IPS-18c (cell line): ENCODE measurements around the gene PLXNA4.

Source experiments
- H3K4me3 ChIP-seq: 2 replicates; pipeline ENCODE4 v1.7.0; 2013; ENCODE audit warnings: low read depth, mild to moderate bottlenecking, low read length, moderate library complexity; ENCODE audit not compliant: insufficient read depth
- H3K9me3 ChIP-seq: one replicate; pipeline ENCODE4 v1.6.1; 2013; ENCODE audit warnings: mild to moderate bottlenecking, low read length, moderate library complexity; ENCODE audit not compliant: control insufficient read depth, insufficient read depth

The PLXNA4 gene

DNA sequence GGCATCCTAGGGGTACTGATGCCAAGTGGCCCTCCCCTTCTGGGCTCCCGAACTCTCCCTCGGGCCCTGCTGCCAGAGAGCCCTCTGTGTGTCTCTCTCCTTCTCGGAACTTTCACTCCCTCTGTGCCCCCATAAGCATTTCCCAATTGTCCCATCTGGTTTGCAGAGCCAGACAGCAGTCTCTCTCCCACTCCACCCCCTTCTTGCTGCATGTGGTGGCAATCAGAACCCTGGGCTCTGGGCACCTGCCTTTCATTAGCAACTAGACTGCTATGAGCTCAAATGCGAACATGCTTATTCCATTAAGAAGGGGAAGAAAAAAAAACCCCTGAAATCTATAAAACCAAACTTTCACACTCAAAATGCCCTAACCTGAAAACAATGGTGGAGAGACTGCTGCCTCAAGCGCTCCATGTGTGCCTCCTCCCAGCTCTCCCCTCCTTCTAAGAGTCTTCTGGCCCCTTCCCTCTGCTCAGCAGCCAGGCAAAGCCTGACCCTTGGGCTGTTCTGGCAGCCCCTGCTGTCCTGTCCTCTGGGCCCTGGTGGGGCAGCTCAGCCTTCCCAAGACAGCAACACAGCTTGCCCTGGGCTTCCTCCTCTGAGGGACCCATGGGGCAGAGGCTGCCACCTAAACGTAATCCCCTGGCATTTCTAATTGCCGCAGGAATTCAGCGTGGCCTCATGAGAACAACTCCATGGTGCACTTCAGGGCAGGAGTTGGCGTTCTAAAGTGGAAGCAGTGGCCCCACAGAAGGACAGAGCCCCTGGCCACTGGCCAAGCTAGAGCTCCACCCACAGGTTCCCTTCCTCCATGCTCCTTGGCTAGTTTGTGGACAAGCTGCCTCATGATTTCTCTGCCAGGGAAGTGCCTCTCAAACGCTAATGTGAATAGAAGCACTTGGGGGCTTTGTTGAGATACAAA, 415.4 kb downstream of the PLXNA4 start:
- no peak overlapping the region for H3K4me3 ChIP-seq
- H3K9me3 ChIP-seq, result no peaks in the 10 kb centered on the region

DNA sequence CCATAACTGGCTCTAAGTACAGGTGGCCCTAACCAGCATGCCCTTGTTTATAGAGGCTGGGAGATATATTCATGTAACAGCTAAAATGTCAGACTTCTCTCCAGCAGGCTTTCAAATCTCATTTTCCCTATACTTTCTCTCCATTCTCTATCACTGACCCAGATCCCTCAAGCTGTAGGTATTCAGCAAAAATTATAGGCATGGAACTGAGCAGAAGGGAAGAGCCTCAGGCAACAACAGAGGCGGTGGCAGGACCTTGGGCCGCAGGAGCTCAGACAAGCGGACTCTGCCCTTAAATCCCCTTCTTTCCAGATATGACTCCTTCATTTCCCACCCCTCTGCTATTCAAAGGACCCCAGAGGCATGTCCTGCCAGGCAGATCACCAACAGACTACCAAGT, 417.4 kb downstream of the PLXNA4 start:
- no peaks in the 10 kb centered on the region for H3K9me3 ChIP-seq
- H3K4me3 ChIP-seq, result no peak overlapping the region

DNA sequence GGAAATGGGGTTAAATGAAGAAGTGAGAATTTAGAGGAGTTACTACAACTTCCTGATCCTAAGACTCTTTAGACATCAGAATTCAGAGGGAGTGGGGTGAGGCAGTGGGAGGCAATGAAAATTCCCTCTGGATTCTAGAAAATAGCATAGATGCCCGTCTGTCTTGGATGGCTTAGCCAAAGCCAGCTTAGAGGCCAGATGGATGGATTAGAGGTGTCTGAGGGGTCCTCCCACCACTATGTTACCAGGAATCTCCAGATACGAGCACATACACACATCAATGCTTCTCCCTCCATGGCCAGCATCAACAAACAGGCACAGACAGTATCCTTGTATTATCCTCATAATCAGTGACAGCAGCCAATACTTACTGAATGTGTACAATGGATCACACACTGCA, 418.1 kb downstream of the PLXNA4 start:
- no peaks in the 10 kb centered on the region for H3K9me3 ChIP-seq
- H3K4me3 ChIP-seq, result no peak overlapping the region

DNA sequence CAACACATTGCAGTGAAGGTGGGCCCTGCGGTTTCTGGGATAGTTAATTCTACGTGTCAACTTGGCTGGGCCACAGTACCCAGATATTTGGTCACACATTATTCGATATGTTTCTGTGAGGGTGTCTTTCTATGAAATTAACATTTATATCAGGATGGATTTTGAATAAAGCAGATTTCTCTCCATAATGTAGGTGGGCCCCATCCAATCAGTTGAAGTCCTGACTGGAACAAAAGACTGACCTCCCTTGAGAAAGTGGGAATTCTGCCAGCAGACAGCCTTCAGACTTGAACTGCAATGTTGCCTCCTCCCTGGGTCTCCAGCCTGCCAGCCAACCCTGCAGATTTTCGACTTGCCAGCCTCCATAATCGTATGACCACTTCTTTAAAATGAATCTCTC, 420.6 kb downstream of the PLXNA4 start:
- Histone ChIP-seq H3K4me3 (no peak overlapping the region), H3K9me3 (no peaks in the 10 kb centered on the region)

DNA sequence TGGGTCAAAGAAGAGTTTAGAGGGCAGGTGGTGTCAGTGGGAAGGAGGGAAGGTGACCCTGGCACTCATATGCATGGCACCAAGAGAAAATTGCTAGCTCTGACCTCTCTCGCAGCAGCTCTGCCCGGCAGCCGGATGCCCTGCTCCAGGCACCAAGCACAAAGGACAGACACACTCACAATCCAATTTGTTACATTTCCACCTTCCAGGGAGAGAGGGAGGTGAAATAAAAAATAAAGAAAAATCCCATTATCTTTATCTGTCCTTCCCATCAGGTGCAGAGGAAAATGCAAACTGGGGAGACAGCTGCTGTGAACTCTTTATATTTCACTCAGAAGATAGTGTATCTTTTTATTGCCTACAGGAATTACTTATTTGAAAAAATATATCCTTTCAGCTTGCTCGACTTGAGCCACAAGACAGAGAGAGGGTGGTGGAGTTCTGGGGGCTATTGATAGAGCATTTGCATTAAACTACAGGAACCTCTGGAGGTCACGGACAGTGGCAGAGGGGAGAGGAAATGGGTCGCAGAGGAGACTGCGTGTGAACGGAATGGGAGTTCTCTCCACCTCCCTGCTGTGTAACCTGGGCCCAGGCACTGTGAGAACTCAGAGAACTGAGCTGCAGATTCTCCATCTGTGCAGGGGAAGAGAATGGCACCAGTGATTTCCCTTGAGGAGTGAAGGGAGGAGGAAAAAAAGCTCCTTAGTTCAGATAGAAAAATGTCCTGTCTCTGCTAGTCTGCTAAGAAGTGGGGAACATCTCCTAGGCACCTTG, 421.4 kb downstream of the PLXNA4 start:
- Histone ChIP-seq H3K9me3 (no peaks in the 10 kb centered on the region), H3K4me3 (no peak overlapping the region)

DNA sequence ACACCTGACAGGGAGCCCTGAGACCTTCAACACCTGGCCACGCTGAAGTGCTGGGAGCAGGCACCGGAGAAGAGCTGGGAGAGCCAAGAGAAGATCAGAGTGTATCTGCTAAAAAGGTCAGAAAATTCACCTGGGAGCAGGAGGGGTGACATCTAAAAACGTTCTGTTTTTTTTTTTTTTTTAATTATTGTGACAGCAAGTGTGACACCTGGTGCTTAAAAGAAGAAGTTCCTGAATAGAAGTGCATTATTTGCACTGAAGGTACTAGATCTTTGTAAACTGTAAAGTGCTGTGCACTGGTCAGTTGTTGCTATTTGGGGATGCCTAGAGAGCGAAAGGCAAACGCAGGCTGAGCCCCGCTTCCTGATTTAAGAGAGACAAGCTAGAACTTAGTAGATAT, 422.0 kb downstream of the PLXNA4 start:
- H3K9me3 ChIP-seq, result no peaks in the 10 kb centered on the region
- no peak overlapping the region for H3K4me3 ChIP-seq

DNA sequence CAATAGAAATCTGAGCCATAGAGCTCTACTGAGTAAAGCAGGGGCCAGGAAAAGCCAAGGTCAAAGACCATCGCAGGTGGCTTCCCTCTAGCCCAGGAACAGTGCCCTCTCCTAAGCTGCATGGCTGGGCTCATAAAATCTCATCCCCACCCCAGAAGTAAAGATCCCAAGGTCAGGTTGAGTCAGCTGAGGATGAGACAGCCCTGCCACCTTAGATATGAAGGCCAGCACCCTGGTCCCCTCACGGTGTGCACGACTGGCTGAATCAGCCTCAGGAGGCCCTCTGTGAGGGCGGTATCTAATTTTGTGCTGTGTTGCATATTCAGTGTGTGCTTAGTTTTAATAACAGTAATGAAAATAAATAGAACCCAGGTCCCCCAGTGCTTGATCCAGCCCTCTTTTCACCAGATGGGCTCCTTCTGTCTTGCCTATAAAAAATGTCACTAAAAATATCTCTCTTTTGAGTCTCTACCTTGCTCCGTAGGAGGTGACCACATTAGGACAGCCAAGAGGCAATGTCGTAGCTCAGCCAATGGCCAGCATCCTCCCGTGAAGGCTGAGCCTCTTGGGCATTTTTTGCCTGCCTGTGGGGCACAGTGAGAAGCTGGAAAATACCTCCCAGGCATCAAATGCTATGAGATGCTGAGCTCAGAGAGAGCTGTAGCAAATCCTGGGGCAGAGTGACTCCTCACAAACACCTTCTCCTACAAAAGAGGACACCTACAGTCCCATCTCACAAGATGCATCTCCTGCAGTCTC, 424.0 kb downstream of the PLXNA4 start:
- Histone ChIP-seq H3K4me3 (no peak overlapping the region), H3K9me3 (no peaks in the 10 kb centered on the region)

DNA sequence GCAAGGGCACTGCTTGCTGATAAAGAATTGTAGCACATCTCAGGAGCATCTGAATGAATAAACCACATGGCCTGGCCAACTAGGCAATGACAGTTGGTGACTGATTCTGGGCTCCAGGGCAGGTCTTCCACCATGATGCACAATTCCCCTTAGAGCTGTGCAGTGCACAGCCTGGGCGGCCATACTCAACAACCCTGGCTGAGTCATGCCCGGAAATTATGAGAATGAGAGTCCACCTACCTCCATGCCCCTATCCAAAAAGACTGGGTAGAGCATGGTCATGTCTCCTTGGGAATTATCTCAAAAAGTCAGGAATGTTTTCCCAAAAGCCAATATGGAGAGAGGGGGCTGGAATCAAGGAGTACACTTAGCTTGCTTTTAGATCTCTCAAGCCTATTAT, 425.6 kb downstream of the PLXNA4 start:
- no peaks in the 10 kb centered on the region for H3K9me3 ChIP-seq
- no peak overlapping the region for H3K4me3 ChIP-seq

DNA sequence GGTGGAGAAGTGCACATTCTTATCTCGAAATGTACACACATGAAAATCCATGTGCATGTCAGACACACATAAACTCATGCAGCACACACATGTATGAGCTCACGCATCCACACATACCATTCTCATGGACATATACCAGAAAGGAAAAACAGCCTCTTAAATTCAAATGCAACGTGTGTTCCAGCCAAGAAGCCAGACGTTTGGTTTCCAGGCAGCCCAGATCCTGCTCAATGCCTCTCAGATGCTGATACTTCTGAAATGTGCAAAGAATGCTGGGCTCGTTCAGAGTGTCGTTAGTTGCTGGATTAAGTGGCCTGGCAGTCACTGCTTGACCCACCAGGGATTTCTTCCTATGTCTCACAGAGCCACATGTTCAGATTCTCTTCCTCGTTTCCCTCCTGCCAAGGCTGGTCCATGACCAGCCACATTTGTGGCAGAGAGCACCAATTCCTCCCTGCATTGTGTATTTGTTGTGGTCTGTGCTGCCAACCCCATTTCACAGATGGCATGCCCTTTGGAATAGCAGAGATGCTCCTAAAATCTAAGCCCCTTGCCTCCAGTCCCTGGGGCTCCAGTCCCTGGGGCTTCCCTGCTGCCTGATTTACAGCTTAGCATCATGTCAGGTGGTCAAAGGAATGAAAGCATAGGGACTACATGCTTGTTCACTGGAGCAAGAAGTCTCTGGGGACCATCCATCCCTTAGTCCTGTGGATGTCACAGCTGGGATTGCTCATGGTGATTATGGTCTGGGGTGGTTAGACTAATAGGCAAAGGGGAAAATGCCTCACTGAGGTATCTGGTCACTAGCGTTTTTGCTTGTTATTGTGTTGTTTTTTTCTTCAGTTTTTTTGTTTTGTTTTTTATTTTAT, 426.6 kb downstream of the PLXNA4 start:
- H3K9me3 ChIP-seq, result no peaks in the 10 kb centered on the region
- no peak overlapping the region for H3K4me3 ChIP-seq

DNA sequence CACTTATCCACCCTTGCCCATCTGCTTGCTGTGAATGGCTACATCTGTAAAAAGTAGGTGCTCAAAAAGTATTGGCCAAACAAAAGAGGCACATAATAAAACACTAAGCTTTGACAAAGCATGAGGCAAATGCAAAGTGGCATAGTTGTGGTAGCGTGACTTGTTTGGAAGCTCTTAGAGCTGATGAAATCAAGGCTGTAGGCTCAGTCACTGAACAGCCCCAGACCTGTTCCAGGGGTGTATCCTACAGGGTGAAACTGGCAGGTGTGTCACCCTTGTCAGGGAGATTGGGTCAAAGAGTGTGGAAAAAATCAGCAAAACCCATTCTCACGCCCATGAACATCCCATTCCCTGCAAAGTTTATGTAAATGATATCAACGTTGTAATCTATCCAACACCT, 427.4 kb downstream of the PLXNA4 start:
- H3K4me3 ChIP-seq, result no peak overlapping the region

DNA sequence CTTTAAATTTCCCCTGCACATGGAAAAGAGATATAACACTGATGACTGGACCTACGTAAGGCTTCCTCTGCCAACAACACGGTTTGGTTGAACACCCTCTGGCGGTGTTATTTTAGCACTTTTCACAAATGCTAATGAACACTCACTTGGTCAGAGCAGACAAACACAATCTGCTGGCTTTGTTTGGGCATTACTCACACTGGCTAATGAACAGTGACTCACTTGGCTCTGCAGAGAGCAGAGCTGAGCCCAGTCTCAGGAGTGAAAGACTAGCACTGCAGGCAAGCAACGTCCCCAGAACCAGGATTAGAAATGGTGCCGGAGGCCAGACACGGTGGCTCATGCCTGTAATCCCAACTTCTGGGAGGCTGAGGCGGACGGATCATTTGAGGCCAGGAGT, 430.8 kb downstream of the PLXNA4 start:
- no peaks in the 10 kb centered on the region for H3K9me3 ChIP-seq
- no peak overlapping the region for H3K4me3 ChIP-seq

More for the DNA sequence above, 427.4 kb downstream of the PLXNA4 start:
- no peaks in the 10 kb centered on the region for H3K9me3 ChIP-seq

DNA sequence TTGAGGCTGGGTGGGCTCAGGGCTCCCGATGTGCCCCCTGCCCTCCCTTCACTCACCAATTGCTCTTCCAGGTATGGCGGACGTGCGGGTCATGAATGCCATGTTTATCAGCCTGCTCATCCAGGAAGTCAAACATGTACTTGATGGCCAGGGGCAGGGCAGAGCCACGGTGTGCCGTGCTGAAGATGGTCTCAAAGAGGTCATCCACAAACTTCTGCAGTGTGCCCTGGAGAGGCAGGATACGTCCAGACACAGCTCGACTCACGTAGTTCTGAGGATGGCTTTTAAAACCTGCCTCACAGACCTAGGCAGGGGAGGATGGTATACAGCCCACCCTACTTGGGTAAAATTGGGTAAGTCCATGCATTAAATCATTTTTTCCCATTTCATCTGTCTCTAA, 431.2 kb downstream of the PLXNA4 start:
- Histone ChIP-seq H3K9me3 (no peaks in the 10 kb centered on the region), H3K4me3 (no peak overlapping the region)

DNA sequence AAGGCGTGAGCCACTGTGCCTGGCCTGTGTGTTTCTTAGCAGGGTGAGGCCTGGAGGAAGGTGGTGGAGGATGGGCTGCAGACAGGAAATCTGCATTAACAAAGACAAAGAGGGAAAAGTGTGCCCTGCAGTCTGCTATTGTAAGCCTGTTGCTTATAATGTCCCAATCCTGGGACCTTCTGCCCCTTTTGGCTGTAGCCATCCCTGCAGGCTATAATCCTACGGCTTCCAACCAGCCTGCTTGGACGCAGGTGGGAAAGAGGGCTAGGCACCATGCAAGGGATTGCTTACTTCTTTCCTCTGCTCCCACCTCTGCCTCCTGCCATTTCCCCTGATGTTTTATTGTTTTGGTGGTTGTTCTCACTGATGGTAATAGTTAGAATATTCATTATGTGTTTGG, 434.3 kb downstream of the PLXNA4 start:
- Histone ChIP-seq H3K4me3 (no peak overlapping the region), H3K9me3 (no peaks in the 10 kb centered on the region)

DNA sequence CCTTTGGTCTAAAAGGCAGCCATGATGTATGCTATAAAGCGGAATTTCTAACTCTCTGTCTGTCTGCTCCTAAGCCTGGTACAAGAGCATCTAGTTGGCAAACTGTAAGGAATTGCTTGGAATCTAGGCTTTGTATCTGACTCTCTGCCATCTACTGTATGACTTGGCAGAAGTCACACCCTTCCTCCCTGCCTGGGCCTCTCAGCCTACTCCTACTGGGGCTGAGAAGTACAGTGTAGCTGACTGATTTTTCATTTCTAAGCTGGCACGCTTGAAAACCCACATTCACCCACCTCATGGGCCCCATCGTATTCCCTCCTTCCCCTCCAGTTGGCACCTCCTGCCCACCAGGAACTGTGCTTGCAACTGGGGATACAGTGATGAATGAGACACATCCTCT, 435.2 kb downstream of the PLXNA4 start:
- Histone ChIP-seq H3K9me3 (no peaks in the 10 kb centered on the region), H3K4me3 (no peak overlapping the region)

DNA sequence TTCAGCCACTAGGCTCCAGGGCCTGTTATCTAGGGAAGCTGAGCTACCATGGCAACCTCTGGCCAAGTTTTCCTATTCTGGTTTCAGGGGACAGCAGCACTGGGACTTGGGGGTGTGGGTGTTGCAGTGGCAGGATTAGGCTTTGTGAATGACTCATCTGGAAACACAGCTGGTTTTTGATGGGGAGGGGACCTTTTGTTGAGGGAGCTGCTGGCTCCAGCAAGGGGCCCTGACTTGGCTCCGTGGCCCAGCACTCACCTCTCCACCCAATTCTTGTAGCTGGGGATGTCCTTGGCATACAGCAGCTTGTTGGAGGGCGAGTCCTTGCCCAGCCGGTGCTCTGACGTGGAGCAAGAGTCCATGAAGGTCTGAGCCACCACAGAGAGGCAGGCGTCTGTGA, 435.9 kb downstream of the PLXNA4 start:
- Histone ChIP-seq H3K4me3 (no peak overlapping the region), H3K9me3 (no peaks in the 10 kb centered on the region)

DNA sequence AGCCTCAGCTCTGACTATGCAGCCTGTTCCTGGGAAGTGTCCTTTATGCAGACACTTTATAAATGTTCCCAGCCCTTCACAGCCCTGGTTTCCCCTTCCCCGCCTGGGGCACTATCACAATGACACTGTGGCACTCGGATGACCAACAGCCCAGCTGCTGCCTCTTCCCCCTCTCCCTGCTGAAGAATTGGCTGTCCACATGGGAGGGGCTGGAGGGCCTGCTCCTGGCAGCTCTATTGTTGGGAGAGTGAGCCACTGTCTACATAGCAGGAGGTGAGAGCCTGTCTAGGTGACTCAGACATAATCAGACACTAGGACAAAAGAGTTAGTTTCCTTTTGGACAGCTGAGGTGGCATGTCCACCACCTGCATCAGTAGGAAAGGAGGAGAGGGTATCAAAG, 437.5 kb downstream of the PLXNA4 start:
- no peak overlapping the region for H3K4me3 ChIP-seq
- H3K9me3 ChIP-seq, result no peaks in the 10 kb centered on the region

DNA sequence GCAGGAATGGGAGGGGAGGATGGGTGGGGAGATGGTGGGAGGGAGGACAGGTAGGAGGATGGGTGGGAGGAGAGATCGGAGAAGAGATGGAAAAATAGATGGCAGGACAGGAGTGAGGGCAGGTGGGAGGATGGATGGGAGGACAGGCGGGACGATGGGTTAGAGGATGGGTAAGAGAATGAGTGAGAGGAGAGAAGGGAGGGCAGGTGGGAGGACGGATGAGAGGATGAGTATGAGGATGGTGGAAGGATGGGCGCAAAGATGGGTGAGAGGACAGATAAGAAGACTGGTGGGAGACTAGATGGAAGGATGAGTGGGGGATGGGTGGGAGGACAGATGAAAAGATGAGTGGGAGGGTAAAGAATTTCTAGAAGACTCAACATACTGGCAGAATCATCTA, 438.6 kb downstream of the PLXNA4 start:
- H3K4me3 ChIP-seq, result no peak overlapping the region
- H3K9me3 ChIP-seq, result no peaks in the 10 kb centered on the region
